Stomach (tissue), 4 donors: ENCODE data around the gene MMD.

Experiments used
- POLR2A ChIP-seq, 4 donors: fragments of 450-650 bp; IDR thresholded peaks; one replicate each; pipeline ENCODE4 v1.6.1; 2016; ENCODE audit warnings: antibody characterized with exemption in 4 of 4, control low read depth in 2 of 4, mild to moderate bottlenecking in 1 of 4, moderate library complexity in 1 of 4
- TF ChIP-seq, protein P1 (sequence below), 7 experiments: fragments of 450-650 bp in 4 of 7; fragments of 200-600 bp in 3 of 7; sonication (generic) in 3 of 7; IDR thresholded peaks; one replicate each; pipeline ENCODE4 v1.5.1; 2016 to 2019; ENCODE audit warnings: antibody characterized with exemption in 7 of 7, control low read depth in 2 of 7, mild to moderate bottlenecking in 1 of 7

GRCh38 chr17:55418369-55419268, 3.0 kb downstream of the MMD start:
- TF ChIP-seq, protein P1, sequence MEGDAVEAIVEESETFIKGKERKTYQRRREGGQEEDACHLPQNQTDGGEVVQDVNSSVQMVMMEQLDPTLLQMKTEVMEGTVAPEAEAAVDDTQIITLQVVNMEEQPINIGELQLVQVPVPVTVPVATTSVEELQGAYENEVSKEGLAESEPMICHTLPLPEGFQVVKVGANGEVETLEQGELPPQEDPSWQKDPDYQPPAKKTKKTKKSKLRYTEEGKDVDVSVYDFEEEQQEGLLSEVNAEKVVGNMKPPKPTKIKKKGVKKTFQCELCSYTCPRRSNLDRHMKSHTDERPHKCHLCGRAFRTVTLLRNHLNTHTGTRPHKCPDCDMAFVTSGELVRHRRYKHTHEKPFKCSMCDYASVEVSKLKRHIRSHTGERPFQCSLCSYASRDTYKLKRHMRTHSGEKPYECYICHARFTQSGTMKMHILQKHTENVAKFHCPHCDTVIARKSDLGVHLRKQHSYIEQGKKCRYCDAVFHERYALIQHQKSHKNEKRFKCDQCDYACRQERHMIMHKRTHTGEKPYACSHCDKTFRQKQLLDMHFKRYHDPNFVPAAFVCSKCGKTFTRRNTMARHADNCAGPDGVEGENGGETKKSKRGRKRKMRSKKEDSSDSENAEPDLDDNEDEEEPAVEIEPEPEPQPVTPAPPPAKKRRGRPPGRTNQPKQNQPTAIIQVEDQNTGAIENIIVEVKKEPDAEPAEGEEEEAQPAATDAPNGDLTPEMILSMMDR (IDR thresholded peaks at IDR 0.05): no peak
- no peak for TF ChIP-seq POLR2A (IDR thresholded peaks at IDR 0.05)
